GM21367 (cell line): ENCODE measurements around the gene RASA2.
A peak's percentile ranks its signal among the peaks of the same experiment; 100 is the strongest.

Experiments used
- ATAC-seq: cut with Tn5 transposase; IDR thresholded peaks from one replicate; pipeline ENCODE4 v1.9.1; 2021; ENCODE audit not compliant: unreplicated experiment

Gene RASA2

DNA sequence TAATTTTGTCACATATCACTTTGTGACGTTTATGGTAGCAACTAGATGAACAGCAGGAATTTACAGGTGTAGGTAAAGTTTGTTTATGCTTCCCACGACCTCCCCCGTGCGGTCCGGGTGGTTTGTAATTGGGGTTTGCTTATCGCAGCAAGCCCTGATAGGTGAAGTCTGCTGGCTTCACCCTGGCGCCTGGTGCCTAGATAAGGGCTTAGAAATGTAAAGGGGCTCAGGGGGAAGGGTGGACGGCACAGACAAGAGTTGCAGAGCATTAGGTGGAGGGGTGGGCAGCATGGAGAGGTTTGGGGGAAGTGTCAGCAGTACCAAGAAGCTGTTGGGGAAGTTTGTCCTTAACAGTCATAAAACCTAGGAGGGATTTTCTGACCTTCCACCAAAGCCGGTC is 143.1 kb downstream of the RASA2 start:
- no peak for ATAC-seq

GRCh38 chr3:141632779-141633374 is 146.1 kb downstream of the RASA2 start:
- ATAC-seq, result no peak

DNA sequence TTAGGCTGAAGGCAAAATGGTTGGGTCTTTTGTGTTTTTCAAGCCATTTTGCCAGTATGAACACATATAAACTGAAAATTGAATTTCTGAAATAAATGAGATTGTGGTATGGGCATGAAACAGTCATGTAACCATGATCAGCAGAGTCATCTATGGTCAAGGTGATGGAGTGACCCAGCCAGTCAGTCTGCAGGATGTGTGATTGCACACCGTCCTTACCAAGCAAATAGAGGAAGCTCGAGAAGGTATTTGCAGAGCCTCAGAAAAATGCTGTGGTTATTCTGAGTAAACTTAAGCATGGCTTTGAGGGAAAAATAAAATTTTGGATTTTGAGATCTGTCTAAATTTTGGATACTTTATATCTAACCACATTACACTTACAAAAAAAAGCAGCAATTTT is 155.4 kb downstream of the RASA2 start:
- no peak for ATAC-seq

- ATAC-seq, result no peak
These were observed 156.6 kb downstream of the RASA2 start for GRCh38 chr3:141643391-141643790.

- no peak for ATAC-seq
These were observed 157.0 kb downstream of the RASA2 start for GRCh38 chr3:141643796-141644195.

DNA sequence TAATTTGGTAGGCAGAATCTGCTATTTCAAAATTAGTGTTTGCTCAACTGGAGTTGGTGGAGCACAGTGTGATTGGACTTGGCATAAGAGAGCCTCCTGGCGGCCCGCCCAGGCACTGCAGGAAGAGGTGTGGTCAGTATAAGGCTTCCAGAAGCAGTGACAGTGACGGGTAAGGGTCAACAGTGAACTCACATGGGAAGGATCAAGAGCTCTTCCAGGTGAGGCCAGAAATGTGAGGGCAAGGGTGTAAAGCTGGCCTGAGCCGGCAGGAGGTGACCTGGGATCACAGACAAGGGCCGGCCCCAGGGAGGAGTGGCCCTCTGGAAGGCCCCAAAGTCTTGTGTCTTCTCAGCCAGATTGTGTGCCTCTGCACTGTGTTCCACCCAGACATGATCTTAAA is 158.1 kb downstream of the RASA2 start:
- peak; percentile 83 for ATAC-seq

DNA sequence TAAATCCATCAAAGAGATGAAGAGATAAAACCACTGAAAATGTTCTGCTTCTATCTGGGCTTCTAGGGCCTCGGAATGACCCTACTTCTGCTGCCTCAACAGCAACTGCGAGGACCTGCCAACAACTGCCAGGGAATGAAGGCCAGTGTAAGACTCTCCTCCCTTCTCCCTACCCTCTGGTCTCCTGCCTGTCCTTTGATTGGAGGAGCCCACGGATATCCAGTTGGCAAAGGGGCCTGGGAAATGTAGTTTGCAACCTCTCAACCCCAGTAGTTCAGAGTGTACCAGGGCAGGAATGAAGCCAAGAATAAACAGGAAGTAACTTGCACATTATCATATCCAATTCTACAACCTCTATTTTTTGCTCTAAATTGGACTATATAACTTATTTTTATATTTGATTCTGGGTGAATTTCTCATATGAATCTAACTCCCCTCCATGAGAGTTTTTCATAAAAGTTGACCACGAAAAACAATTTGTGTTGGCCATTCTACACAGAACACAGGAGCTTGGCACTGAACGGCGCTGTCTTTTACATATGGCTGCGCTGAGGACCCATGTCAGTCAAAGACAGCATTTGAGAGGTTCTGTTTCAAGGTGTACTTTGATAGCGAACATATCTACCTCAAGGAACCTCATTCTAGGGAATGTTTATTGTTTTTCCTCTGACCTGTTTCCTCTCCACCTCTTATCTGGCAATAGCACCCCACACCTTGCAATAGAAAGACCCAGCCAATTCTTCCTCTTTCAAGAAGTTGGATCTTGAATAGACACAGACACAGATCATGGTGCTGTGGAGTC is 160.1 kb downstream of the RASA2 start:
- no peak for ATAC-seq

GRCh38 chr3:141647562-141647915 is 160.7 kb downstream of the RASA2 start:
- ATAC-seq, result no peak

DNA sequence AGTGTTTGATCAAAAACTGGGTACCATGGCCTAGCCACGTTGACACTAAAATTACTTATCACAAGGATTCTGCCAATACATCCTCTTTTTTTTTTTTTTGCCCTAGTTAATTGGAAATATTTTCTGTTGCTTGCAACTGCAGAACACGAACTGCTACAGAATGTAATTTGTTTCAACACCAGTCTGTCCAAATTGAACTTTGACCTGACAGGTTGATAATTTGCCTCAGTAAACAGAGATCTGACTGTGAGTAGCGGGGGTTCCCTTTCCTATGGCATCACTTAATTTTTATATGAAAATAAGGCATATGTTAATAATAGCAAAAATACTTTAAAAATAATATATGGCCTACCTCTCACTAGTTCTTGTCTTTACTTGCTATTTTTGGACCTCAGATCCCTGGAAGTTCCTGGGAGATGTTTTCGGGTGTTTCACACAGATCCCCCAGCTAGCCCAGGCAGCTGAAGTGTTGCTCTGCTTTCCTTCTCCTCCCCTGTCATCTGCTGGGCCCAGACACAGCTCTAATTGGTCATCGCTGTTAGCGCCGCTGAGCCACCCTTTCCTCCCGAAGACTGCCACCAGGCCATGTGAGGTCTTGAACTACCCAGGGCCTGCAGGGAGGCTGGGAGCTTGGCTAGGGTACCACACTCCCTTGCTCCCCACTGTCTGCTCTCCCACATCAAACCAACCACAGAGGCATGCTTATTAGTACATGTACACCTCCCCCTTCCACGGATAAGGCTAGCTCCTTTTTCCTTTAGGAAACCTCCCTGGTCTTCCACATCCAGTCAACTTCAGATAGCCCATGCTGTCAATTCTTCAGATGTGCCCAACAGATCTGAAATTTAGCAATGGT is 161.5 kb downstream of the RASA2 start:
- ATAC-seq, result no peak

DNA sequence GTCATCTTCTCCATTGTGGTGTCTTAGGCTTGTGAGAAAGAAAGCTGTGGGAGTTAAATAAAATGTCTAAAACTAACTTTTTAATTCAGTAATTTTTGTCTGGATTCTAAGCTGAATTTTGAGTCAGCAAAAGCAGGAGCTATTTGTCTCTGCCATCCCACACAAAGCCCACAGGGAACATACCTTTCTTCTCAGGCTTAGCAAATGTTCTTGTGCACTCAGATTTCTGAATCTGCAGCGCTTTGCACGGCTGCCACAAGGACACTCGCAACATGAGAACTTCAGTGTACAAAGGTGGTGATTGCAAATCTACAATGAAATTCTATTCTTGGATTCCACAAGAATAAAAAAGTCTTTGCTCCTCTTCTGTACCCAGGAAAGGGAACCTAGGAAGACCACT is 163.0 kb downstream of the RASA2 start:
- no peak for ATAC-seq

GRCh38 chr3:141650783-141651182 is 164.0 kb downstream of the RASA2 start:
- ATAC-seq, result no peak

- no peak for ATAC-seq
These were observed 164.6 kb downstream of the RASA2 start for GRCh38 chr3:141651409-141651808.

GRCh38 chr3:141652349-141652748 is 165.5 kb downstream of the RASA2 start:
- no peak for ATAC-seq

DNA sequence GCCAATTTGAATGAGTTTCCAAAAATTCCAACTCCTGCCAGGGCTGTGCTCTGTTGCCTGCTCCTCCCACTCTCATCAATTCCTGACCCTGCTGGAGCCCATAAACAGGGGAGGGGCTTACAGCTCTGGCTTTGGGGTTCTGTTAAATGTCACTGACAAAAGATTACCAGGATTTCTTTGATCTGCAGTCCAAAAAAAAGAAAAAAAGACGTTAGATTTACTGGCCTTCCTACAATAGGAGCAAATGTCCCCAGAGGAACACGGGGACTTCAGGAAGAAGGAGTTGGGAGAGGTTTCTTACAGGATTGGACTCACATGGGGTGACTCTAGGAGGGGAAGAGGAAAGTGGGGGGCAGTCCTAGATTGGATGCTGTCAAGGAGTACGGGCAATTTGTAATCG is 167.0 kb downstream of the RASA2 start:
- ATAC-seq, result no peak

DNA sequence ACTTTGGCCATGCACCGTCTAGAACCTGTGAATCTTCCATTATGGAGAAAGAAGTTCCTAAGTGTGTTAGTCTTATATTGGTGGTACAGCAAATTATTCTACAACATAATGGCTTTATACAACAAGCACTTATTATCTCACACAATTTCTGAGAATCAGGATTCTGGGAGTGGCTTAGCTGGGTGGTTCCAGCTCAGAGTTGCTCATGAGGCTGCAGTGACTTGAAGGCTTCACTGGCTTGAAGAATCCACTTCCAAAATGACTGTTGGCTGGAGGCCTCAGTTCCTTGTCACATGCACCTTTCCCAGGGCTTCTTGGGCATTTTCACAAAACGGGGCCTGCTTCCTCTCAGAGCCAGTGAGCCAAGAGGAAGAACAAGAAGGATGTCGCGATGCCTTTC is 169.0 kb downstream of the RASA2 start:
- no peak for ATAC-seq

DNA sequence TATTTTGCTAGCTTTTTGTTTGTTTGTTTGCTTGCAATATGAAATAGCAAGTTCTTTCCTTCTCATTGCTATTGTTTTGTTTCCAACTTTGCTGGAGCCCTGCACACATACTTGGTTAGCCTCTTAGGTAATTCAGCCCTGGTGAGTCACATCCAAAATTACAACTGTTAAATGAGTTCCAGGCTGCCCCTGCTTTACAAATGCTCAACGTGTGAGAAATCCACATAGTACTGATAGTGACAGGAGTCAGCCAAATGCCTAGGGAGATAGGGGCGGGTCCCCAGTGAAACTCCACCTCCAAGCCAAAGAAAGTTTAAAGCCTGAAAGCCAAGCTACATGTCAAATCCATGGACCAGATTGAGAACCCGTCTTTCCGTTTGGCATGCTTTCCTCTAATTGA is 169.9 kb downstream of the RASA2 start:
- ATAC-seq, result no peak

DNA sequence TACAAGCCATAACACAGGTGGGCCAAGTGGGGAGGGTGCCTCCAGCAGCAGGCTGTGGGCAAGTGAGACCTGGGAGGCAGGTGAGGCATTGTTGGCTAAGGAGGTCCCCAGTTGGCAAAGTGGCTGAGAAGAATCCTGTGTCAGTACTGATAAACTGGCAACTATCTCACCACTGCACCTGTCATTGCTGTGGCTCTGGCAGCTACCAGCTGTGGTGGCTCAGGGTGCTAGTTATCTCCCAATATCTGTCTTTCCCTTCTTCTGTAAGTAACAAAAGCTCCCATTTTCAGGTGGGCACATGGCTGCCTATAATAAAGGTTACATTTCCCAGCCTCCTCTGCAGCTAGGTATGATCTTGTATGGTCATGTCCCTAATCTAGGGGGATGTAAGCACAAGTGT is 170.7 kb downstream of the RASA2 start:
- ATAC-seq, result no peak

- ATAC-seq, result no peak
These were observed 173.2 kb downstream of the RASA2 start for GRCh38 chr3:141659821-141660613.

DNA sequence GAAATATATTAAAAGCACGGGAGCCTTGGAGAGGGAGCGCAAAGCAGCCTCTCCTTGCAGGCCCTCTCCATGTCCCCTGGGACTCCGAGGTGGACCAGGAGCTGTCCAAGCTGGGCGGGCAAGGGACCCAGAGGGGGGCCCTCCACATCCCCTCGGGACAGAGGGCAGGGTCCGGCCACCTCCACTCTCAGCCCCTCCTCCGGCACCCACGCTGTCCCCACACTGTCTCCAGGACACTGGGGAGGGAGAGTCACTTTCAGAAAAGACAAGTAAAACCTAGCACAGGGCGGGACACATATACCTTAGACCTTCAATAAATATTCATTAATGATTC is 173.8 kb downstream of the RASA2 start:
- no peak for ATAC-seq

DNA sequence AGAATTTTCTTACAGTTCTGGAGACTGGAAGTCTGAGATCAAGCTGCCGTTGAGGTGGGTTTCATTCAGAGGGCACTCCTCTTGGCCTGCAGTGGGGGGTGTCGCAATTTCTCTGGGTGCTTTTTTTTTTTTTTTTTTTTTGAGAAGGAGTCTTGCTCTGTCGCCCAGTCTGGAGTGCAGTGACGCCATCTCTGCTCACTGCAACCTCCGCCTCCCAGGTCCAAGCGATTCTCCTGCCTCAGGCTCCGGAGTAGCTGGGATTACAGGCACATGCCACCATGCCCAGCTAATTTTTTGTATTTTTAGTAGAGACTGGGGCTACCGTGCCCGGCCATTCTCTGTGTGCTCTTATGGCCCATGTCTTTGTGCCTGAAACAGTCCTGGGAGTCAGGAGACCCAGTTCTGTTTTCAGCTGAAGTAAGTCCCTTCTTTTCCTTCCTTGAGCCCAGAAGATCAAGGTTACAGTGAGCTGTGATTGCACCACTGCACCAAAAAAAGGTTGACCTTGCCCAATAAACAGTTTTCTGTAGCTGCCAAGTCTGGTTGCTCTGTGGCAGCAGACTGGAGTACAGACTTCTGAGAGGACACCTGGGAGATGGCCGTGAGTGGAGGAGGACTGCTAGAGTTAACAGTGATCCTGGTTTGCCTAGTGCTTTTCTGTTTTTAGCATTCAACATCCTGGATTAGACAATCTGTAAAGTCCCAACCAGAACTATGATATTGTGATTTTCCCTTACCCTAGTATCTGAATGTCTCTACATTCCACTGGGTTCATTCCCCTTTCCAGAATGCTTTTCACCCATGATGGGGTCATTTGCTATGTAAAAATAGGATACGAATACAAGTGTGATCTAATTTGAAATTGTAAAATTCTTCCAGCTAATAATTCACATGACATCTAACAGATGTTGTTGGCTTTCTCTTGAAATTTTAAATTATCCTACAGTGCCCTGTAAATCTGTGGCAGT is 174.7 kb downstream of the RASA2 start:
- no peak for ATAC-seq
